Astrocyte of the spinal cord (primary cell): ENCODE measurements around the gene EZH2.

Experiments
- DNase-seq: peaks from one replicate; pipeline ENCODE4 v3.0.0; 2011; ENCODE audit warnings: low read depth, low spot score
- H3K4me3 ChIP-seq: 2 replicates; pipeline ENCODE4 v1.5.1; 2011; ENCODE audit warnings: low read depth, mild to moderate bottlenecking, low read length, moderate library complexity
- in situ Hi-C: cut with HindIII; loops from 2 replicates; pipeline ENCODE4 v1.10.0; 2017; ENCODE audit warnings: low sequenced_read_pairs
- TF ChIP-seq, protein P1 (sequence below): IDR thresholded peaks from 2 replicates; pipeline ENCODE4 v1.5.1; 2012; ENCODE audit warnings: low read depth, mild to moderate bottlenecking, low read length, inconsistent platforms

The EZH2 gene

DNA sequence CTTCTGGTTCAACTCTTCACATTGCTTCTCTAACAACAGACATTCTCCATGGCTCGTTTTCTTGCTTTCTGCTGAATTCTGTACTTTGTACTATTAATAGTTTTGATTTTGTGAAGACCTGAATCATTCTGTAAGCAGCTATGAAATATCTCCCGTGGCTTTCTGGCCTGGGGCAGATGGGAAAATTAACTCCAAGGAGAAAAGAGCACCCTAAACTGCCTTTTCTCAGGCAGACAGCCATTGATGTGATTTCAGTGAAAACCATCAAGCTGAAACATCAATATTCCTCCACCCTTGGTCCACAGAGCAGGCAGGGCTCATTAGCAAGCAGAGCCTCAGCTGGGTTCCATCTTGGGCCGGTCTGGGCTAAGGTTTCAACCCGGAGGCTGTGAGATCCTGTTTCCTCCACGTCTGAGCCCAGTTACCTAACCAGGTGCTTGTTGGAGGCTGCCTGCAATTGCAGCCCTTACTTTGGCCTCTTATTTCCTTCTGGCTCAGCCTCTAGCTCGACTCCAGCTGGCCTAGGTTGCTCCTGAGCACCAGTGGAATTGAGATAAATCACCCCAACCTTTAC is 21.1 kb upstream of the EZH2 start:
- TF ChIP-seq, protein P1, sequence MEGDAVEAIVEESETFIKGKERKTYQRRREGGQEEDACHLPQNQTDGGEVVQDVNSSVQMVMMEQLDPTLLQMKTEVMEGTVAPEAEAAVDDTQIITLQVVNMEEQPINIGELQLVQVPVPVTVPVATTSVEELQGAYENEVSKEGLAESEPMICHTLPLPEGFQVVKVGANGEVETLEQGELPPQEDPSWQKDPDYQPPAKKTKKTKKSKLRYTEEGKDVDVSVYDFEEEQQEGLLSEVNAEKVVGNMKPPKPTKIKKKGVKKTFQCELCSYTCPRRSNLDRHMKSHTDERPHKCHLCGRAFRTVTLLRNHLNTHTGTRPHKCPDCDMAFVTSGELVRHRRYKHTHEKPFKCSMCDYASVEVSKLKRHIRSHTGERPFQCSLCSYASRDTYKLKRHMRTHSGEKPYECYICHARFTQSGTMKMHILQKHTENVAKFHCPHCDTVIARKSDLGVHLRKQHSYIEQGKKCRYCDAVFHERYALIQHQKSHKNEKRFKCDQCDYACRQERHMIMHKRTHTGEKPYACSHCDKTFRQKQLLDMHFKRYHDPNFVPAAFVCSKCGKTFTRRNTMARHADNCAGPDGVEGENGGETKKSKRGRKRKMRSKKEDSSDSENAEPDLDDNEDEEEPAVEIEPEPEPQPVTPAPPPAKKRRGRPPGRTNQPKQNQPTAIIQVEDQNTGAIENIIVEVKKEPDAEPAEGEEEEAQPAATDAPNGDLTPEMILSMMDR, result no peak
- no peak overlapping the region for H3K4me3 ChIP-seq
- in situ Hi-C loops, result no loop called here
- no peak for DNase-seq

DNA sequence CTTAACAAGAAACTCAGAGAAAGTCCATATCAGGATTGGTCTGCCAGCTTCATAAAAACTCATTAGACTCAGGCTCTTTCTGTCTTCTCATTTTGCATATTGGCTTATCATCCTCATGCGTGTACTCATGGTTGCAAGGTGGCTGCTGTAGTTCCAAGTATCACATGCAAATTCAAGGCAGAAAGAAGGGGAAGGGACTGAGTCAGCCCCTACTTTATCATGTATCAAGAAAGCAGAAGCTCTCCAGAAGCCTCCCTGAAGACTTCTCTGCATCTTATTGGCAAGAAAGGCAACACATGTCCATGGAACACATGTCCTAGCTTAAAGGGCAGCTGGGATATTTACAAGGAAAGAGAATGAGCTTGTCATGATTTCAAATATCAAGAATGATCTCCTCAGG is 19.4 kb upstream of the EZH2 start:
- in situ Hi-C loops, result no loop called here
- TF ChIP-seq, protein P1, result no peak
- DNase-seq, result no peak
- H3K4me3 ChIP-seq, result no peak overlapping the region

DNA sequence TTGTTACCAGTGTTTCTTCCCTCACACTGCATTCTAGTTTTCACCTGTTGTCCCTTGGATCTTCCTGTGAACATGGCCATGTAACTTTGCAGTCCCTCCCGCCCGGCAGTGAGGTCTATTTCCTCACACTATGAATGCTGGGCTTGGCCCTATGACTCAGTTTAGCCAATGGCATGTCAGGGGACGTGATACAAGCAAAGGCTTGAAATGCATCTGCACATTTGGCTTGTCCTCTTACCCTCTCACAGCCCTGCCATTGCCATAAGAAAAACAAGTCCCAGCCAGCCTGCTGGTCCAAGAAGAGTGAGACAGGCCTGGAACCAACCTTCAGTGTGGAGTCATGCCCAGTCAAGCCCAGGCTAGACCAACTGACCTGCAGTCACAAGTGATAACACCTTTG is 17.1 kb upstream of the EZH2 start:
- in situ Hi-C loops, result no loop called here
- TF ChIP-seq, protein P1, result no peak
- H3K4me3 ChIP-seq, result no peak overlapping the region
- no peak for DNase-seq

DNA sequence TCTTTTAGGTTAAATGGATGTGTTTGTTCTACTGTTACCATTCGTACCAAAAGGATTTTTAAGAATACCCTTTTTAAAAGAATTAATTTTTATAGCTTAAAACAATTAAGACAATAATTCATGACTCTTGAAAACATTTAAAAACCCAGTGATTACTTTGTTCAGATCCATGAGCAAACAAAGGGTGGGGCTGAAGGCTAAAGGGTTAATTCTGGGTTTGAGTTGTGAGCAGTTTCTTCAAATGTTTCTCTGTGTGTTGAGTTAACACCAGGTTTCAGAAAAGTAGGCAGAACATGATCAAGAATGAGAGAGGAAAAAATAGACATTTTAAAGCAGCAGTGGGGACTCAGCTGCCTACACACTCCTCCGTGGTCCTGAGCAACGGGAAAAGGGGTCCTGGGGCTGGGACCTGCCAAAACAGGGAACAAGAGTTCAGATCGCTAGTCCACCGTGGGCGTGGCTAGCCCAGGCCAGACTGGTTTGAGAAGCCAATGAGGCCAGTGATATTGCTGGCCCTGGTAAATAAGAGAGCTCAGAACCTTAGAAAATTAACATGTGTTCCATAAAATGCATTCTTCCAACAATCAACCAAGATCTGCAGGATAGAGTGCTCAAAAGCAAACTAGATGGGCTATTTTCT is 14.9 kb upstream of the EZH2 start:
- H3K4me3 ChIP-seq, result no peak overlapping the region
- in situ Hi-C loops, result no loop called here
- DNase-seq, result no peak
- TF ChIP-seq, protein P1, result no peak

DNA sequence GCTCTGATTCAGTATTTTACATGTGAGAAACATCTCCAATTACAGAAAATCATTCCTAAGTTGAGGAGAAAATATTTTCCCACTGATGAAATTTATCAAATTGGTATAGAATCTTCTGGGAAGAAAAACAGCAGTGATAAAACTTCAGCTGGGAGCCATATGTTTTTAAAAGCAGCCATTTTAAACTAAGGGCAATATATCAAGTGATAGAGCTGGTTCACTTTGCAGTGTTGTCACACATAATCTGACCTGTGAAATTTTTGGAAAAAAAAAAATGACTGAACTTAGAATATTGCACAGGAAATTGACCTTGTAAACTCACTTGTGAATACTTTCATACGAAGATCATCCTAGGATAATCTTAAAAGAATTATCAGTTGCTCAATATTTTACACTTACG is 10.5 kb upstream of the EZH2 start:
- no peak for DNase-seq
- no peak overlapping the region for H3K4me3 ChIP-seq
- TF ChIP-seq, protein P1, result no peak
- in situ Hi-C loops, result no loop called here

DNA sequence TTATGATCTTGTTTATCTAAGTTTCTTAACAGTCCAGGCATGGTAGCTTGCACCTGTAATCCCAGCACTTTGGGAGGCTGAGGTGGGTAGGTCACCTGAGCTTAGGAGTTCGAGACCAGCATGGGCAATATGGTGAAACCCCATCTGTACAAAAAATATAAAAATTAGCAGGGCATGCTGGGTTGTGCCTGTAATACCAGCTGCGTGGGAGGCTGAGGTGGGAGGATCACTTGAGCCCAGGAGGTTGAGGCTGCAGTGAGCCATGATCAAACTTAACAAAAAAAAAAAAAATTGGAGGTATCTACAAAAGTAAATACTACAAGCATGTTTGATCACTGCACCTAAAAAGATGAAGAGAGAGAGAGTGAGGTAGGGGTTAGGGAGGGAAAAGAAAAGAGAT is 9.0 kb upstream of the EZH2 start:
- in situ Hi-C loops, result no loop called here
- DNase-seq, result no peak
- TF ChIP-seq, protein P1, result no peak
- no peak overlapping the region for H3K4me3 ChIP-seq

DNA sequence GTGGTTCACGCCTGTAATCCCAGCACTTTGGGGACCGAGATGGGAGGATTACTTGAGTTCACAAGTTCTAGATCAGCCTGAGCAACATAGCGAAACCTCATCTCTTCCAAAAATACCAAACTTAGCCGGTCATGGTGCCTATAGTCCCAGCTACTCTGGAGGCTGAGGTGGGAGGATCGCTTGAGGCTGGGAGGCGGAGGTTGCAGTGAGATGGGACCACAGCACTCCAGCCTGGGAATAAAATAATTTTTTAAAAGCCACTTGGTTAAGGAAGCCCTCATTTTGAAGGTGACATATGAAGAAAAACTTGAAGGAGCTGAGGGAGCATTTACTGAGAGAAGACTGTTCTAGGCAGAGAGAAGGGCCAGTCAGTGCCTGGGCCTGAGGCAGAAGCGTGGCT is 4.2 kb upstream of the EZH2 start:
- H3K4me3 ChIP-seq, result no peak overlapping the region
- DNase-seq, result no peak
- in situ Hi-C loops, result no loop called here
- TF ChIP-seq, protein P1, result no peak
